ENCODE results near the gene SYTL2.

SYTL2 gene

DNA sequence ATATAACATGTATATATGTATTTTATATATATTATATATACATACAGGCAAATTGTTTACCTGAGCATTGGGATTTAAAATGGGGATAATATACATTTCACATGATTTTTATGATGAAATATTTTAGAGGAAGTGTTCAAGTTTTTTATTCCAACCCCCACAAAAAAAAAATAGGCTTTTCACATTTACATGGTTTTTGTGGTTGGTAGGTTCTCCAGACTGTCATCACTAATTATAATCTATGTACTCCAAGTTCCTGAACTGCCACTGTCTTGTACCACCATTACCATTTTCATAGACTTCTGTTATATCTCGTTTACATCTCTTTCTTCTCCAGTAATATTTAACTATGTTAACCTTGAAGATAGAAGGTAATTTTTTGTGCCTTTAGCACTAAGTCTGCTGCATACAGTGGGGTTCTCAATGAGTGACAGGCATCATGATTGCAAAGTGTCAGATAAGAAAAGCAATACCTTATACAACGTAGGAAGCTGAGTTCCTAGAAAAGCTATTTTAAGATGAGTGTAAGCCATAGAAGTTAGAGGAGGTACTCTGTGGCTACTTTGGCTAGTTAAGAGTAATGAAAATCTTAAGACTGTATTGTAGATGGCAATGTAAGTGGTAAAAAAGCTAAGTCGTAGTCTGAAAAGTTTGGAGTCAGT lies 158.0 kb downstream of the SYTL2 start:
- no peak for DNase-seq

DNA sequence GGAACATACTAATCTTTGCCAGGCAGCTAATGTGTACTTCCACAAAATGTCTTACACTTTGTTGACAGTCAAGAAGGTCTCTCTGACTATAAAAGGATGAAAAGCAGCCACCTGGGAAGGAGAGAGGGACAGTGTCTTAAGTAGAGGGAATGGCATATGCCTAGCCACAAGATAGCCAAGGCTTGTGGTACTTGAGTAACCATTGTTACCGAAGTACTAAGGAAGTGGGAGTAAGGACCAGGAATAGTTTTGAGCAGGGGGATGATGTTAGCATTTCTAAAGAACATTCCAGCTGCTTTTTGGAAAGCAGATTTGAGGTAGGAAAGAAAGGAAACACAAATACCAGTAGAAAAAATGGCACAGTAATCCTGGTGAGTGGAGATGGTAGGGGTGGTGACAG lies 159.8 kb downstream of the SYTL2 start:
- no peak for DNase-seq

DNA sequence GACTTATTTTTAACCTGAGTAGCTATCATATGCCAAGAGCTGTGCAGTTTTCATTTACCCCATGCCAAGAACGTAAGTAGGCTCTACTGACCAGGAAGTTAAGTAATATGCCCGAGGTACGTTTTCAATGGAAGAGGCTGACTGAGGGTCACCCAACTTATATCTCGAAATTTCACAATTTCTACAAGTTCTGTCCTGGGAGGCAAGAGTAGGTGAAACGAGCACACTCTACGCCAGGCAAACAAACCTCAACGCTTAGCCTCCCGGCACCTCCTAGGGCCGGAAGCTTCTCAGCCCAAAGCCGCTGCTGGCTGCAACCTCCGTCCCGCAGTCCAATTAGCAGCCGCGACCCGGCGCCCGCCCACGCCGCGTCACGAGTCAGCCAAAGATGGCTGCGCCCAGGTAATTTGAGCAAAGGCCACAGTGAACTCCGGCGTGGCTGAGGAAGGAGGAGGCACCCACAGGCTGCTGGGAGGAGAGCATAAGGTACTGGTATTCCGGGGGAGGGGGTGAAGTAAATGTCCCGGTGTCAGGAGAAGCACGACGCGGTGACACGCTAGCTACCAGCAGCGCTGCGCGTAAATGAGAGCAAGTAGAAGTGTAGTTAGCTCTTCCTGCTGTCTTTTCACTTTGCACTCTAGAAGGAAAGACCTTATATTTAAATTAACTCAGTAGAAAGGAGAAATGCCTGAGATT lies 163.2 kb downstream of the SYTL2 start, which contains the start of gene TMEM126A:
TSS of gene TMEM126A (plus strand) at position 364 of the 696 bp plus-strand sequence. CDS start 2,289 bp downstream, outside the sequence.
- peak; percentile 88 for DNase-seq

DNA sequence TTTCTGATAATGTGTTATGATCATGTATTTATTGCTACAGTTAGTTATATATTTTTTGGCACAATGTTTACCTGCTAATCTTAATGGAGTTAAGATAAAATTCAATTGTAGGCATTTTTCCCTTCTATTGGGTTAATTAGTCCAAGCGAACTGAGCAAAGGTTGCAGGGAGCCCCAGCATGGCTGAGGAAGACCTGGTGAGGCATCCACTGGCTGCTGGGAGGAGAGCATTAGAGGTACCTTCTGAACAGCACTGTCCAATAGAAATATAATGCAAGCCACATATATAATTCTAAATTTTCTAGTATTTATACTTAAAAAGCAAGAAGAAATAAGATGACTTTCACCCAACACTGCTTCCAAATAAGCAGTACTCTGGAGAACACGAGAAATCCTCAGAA lies 163.9 kb downstream of the SYTL2 start:
- no peak for DNase-seq

All from right kidney (tissue), 1 donor.